ENCODE results near the gene HMG20A.

GRCh38 chr15:77426871-77427270 lies 6.2 kb downstream of the HMG20A start:
- TF ChIP-seq POLR2A (IDR thresholded peaks at IDR 0.05; ENCODE audit: low read depth, low read length) (no peak), POLR2AphosphoS5 (IDR thresholded peaks at IDR 0.05; ENCODE audit: low read depth, low read length) (no peak)

Data from GM12892 (cell line).